NCI-H187 (cell line): ENCODE data around the gene VTI1B.
A peak's percentile ranks its signal among the peaks of the same experiment; 100 is the strongest.

Experiments
- DNase-seq, 2 experiments: peaks; one replicate each; lab custom pipeline; 2025; lab: John Stamatoyannopoulos, UW

VTI1B gene

GRCh38 chr14:67679006-67679405 lies 4.6 kb upstream of the VTI1B start:
- DNase-seq, result no peak

- DNase-seq, result no peak
These were observed 769 bp upstream of the VTI1B start for GRCh38 chr14:67675219-67675582.

GRCh38 chr14:67674139-67674479 lies 323 bp downstream of the VTI1B start:
- peak; percentile 46 to 61 for DNase-seq

GRCh38 chr14:67673451-67673850 lies 981 bp downstream of the VTI1B start:
- DNase-seq, result no peak

GRCh38 chr14:67668559-67668958 lies 5.9 kb downstream of the VTI1B start:
- no peak for DNase-seq

- DNase-seq, result no peak
These were observed 7.5 kb downstream of the VTI1B start for GRCh38 chr14:67666750-67667449.

- no peak for DNase-seq
These were observed 8.6 kb downstream of the VTI1B start for GRCh38 chr14:67665868-67666267.

GRCh38 chr14:67663633-67664032 lies 10.8 kb downstream of the VTI1B start:
- no peak for DNase-seq

GRCh38 chr14:67653651-67654280 lies 20.7 kb downstream of the VTI1B start:
- no peak for DNase-seq

GRCh38 chr14:67652189-67652588 lies 22.2 kb downstream of the VTI1B start:
- DNase-seq, result no peak

- no peak for DNase-seq
These were observed 23.7 kb downstream of the VTI1B start for GRCh38 chr14:67650694-67651093.

GRCh38 chr14:67650151-67650550 lies 24.3 kb downstream of the VTI1B start:
- DNase-seq, result no peak

GRCh38 chr14:67646131-67646530 lies 28.3 kb downstream of the VTI1B start:
- no peak for DNase-seq

- no peak for DNase-seq
These were observed 29.0 kb downstream of the VTI1B start for GRCh38 chr14:67645414-67645813.

GRCh38 chr14:67644428-67644827 lies 30.0 kb downstream of the VTI1B start:
- no peak for DNase-seq

GRCh38 chr14:67643713-67644112 lies 30.7 kb downstream of the VTI1B start:
- DNase-seq, result no peak

GRCh38 chr14:67641902-67642749 lies 32.3 kb downstream of the VTI1B start:
- no peak for DNase-seq

- no peak for DNase-seq
These were observed 33.0 kb downstream of the VTI1B start for GRCh38 chr14:67641480-67641879.

GRCh38 chr14:67638642-67639041 lies 35.8 kb downstream of the VTI1B start:
- DNase-seq, result no peak

GRCh38 chr14:67636361-67636919 lies 38.0 kb downstream of the VTI1B start:
- DNase-seq, result peak in 1 of 2 experiments; percentile 19

GRCh38 chr14:67633451-67634147 lies 40.8 kb downstream of the VTI1B start:
- DNase-seq, result no peak

GRCh38 chr14:67630938-67631337 lies 43.5 kb downstream of the VTI1B start:
- no peak for DNase-seq
